ENCODE measurements around the gene CD109. TPM values are rescaled to one million over a fixed set of nuclear protein-coding genes. Genes with fewer than 3 reads are reported as not detected.
"Not testable (repeated sequence)": the region's sequence is repeated elsewhere in the genome, so short reads cannot be mapped to it uniquely, and the experiment has no call there.

CD109 gene
- total RNA-seq, 2 experiments from 2014 or later = 12.2 to 12.4 TPM

DNA sequence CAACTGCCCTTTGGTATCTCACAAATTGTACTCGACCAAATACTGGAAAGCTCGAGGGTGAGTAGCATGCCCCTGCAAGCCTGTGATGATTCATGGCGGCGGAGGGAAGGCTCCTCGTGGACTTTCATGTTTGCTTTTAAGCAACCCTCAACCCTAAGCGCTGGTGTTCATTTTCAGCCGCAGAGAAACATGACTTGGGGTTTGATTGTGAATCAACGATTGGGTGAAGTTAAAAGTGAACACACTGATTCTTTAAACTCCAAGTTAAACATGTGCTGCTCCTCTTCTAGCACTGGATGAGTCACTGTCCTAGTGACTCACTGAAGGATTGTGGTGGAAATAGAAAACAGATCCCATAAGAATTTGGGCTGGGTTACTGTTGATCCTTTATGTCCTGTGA, 8.3 kb downstream of the CD109 start:
- DNase-seq = peak; percentile 37
- peaks cover 31% of the 10 kb centered on the region for H3K27me3 Mint-ChIP-seq
- H3K36me3 Mint-ChIP-seq = peaks cover 22% of the 10 kb centered on the region
- H3K4me1 Mint-ChIP-seq = peaks cover 8% of the 10 kb centered on the region
- no peak overlapping the region for H3K4me3 Mint-ChIP-seq
- H3K27ac Mint-ChIP-seq = peak overlapping the region; percentile 15
- H3K9me3 Mint-ChIP-seq = no peaks in the 10 kb centered on the region

DNA sequence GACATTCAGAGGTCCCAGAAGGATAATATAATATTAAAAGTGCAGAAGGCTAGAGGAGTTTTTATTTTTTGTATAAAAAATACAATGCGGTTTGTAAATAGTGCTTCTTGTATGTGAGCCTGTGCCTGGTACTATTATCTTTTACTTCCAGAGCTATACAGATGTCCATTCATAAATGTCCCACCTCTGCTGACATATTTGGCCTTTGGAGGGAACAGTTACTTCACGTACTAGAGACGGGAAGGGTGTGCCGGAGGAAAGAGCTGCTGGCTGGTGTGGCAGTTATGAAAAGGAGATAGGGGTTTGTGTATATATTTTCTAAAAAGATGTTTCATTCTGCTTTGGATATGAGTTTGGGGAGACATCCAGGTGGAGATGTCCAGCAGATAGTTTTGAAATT, 8.8 kb downstream of the CD109 start:
- Mint-ChIP-seq H3K4me1 (peaks cover 5% of the 10 kb centered on the region), H3K36me3 (peaks cover 22% of the 10 kb centered on the region), H3K4me3 (no peak overlapping the region), H3K27ac (no peak overlapping the region), H3K27me3 (peaks cover 26% of the 10 kb centered on the region), H3K9me3 (no peaks in the 10 kb centered on the region)
- no peak for DNase-seq

DNA sequence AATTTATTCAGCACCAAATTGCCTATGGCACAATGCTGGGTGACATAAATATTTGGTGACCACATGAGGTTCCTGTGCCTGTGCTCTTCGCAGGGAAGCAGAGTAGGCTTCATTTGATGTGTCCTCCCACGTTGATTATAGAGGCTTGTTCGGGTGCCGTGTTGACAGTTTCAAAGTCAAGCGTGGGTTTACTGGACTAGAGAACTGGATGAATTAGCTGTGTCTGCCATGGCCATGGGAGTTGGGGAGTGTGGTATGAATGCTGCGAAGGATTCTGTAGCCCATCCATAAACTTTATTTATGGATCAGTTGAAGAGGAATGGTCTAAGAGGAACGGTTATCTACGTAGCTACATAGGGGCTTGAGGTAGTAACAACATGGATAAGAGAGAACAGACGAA, 11.0 kb downstream of the CD109 start:
- Mint-ChIP-seq H3K36me3 (peaks cover 14% of the 10 kb centered on the region), H3K4me3 (no peak overlapping the region), H3K27ac (no peak overlapping the region), H3K27me3 (peaks cover 9% of the 10 kb centered on the region), H3K9me3 (no peaks in the 10 kb centered on the region), H3K4me1 (peaks cover 5% of the 10 kb centered on the region)
- no peak for DNase-seq

DNA sequence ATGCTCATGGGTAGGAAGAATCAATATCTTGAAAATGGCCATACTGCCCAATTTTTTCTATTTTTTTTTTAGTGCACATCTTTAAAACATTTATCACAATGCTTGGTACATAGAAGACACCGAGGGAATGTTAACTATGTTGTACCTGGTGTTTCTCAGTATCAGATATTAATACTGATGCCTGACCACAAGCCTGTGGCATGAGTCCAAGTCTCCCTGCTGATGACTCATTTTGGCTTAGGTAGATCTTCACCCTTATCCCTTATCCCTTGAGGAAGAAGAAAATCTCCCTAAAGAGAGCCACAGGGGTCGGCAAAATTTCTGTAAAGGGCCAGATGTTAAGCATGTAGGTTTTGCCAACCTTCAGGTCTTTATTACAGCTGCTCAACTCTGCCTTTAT, 14.5 kb downstream of the CD109 start:
- no peak overlapping the region for H3K4me3 Mint-ChIP-seq
- H3K9me3 Mint-ChIP-seq = no peaks in the 10 kb centered on the region
- H3K4me1 Mint-ChIP-seq = peaks cover 13% of the 10 kb centered on the region
- DNase-seq = no peak
- H3K36me3 Mint-ChIP-seq = peaks cover 20% of the 10 kb centered on the region
- no peaks in the 10 kb centered on the region for H3K27me3 Mint-ChIP-seq
- no peak overlapping the region for H3K27ac Mint-ChIP-seq

DNA sequence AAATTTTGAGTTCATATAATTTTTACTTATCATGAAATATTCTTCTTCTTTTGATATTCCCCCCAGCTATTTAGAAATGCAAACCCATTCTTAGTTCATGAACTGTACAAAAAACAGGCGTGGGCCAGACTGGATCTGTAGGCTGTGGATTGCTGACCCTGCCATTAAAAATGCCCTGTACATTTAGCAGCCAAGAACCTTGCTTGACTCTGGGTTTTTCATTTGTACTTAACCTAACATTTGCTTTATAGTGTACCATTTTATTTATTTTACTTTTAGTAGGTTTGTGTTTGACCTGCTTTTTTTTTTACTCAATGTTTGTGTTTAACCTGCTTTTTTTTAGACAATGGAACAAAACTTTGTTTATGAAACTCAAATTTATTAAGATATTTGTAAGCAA, 14.9 kb downstream of the CD109 start:
- H3K36me3 Mint-ChIP-seq = peaks cover 20% of the 10 kb centered on the region
- DNase-seq = no peak
- no peak overlapping the region for H3K27ac Mint-ChIP-seq
- no peak overlapping the region for H3K4me3 Mint-ChIP-seq
- no peaks in the 10 kb centered on the region for H3K9me3 Mint-ChIP-seq
- H3K4me1 Mint-ChIP-seq = peaks cover 13% of the 10 kb centered on the region
- no peaks in the 10 kb centered on the region for H3K27me3 Mint-ChIP-seq

DNA sequence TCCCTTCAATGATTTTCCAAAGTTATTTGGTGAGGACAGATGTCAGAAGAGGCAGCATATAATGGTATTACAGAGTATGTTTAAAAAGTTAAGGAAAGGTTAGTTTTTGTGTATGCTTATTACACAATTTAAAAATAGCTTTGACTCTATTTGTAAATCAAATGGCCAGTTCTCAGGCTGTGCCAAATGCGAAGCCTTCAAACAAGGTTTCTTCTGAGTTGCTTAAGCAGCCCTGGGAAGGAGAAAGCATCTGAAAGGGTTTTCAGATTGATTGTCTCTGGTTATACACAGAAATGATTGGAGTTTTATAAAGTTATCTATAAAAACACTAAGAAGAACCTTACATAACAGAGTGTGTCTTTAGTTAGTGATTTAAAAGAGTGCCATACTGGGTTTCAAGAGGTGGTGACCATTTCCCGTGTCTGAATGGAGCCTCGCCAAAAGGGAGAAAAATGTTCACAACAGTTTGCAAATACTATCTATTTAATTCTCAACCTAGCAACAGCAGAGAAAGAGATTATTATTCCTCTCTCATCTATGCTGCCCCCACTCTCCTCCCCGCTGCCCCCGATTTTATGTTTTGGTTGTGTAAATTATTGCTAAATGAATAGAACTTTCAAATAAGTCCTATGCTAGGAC, 16.7 kb downstream of the CD109 start:
- H3K9me3 Mint-ChIP-seq = no peaks in the 10 kb centered on the region
- peaks cover 22% of the 10 kb centered on the region for H3K36me3 Mint-ChIP-seq
- H3K4me3 Mint-ChIP-seq = no peak overlapping the region

DNA sequence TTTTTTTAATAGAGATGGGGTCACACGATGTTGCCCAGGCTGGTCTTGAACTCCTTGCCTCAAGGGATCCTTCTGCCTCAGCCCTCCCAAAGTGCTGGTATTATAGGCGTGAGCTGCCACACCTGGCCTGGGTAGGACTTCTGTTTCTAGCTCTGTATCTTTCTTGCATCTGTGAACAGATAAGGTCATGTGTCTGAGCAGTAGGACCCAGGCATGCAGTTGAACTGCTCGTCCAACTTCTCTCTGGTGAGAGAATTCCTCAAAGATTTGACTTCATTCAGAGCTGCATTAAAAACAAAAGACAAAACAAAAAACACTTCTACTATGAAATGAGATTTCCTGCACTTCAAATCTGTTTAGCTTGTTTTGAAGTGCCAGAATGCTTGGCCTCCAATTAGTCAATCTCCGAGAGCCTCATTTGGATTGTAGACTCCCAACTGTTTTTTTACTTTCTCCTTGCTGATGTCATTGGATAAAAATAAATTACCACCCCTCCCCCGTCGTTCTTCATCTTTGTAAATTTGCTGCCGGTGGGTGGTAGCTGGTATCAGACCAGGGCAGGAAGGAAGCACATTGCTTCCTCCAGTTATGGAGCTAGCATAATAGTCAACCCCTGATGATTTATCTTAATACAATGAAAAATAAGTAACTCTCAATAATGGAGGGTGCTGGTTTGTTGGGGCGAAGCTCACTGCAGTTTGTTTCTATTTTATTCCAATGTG, 17.6 kb downstream of the CD109 start:
- peaks cover 22% of the 10 kb centered on the region for H3K36me3 Mint-ChIP-seq
- no peaks in the 10 kb centered on the region for H3K9me3 Mint-ChIP-seq
- H3K27me3 Mint-ChIP-seq = no peaks in the 10 kb centered on the region
- no peak overlapping the region for H3K4me3 Mint-ChIP-seq
- no peak for DNase-seq
- H3K4me1 Mint-ChIP-seq = peaks cover 13% of the 10 kb centered on the region
- H3K27ac Mint-ChIP-seq = no peak overlapping the region

More for the DNA sequence above, 16.7 kb downstream of the CD109 start:
- no peak for DNase-seq
- Mint-ChIP-seq H3K27ac (no peak overlapping the region), H3K27me3 (no peaks in the 10 kb centered on the region), H3K4me1 (peaks cover 13% of the 10 kb centered on the region)

DNA sequence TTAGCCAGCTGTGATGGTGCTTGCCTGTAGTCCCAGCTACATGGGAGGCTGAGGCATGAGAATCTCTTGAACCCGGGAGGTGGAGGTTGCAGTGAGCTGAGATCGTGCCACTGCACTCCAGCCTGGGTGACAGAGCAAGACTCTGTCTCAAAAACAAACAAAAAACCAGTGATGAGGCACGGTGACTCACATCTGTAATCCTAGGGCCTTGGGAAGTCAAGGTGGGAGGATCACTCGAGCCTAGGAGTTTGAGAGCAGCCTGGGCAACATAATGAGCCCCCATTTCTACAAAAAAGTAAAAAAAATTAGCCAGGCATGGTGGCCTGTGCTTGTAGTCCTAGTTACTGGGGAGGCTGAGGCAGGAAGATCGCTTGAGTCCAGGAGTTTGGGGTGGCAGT, 19.1 kb downstream of the CD109 start:
- H3K27me3 Mint-ChIP-seq, H3K9me3 Mint-ChIP-seq, H3K4me3 Mint-ChIP-seq, DNase-seq, H3K27ac Mint-ChIP-seq: not testable (repeated sequence)
- Mint-ChIP-seq H3K4me1 (peaks cover 13% of the 10 kb centered on the region), H3K36me3 (peaks cover 16% of the 10 kb centered on the region)

DNA sequence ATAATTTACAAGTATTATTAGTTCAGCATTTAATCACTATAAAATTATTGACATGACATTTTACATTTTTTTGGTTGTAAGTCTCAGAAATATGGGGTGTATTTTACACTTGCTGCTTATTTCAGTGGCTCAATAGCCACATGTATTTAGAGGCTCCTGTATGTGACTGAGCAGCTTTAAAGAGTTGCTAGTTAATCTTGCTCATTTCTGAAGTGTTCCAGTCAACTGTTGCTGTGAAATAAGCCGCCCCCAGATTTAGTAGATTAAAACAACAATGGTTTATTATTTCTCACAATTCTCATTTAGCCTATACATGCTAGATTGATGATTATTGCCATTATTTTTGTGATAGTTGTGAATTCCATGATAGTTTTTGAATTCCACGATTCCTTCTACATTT, 23.0 kb downstream of the CD109 start:
- no peaks in the 10 kb centered on the region for H3K9me3 Mint-ChIP-seq
- H3K4me1 Mint-ChIP-seq = peaks cover 20% of the 10 kb centered on the region
- no peak for DNase-seq

DNA sequence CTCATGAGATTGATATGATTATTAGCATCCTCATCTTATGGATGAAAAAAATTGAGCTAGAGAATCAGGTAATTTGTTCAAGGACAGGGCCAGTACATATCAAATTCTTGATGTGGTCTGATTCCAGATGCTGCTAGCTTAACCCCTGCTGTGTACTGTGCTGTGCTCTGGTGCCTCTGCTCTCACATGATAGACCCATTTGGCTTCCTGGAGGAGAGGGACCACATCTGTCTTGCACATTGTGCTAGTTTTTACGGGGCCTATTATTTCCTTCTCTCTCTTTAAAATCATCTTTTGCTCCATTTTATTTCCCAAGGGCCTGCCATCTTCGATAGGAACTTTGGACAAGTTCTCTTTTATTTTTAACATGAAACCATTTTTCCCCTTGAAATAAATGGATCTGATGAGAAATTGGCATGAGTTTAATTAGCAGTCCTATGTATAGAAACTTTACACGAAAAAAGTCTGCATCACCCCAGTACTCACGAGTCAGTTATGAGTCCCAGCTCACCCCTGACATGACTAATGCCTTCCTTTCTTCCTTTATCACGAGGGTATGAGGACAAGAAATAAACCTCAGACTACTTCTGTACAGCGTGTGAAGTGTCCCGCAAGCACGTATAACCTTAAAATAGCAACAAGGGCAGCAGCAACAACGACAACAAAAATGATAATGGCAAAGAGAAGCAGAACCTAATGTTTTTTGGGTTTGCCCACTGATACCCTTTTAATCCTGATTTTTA, 26.5 kb downstream of the CD109 start:
- Mint-ChIP-seq H3K36me3 (peaks cover 4% of the 10 kb centered on the region), H3K27ac (peak overlapping the region; percentile 51), H3K9me3 (no peaks in the 10 kb centered on the region), H3K27me3 (no peaks in the 10 kb centered on the region), H3K4me3 (no peak overlapping the region), H3K4me1 (peaks cover 22% of the 10 kb centered on the region)
- peak; percentile 17 for DNase-seq

More for the DNA sequence above, 23.0 kb downstream of the CD109 start:
- peaks cover 11% of the 10 kb centered on the region for H3K36me3 Mint-ChIP-seq
- H3K4me3 Mint-ChIP-seq = no peak overlapping the region
- H3K27ac Mint-ChIP-seq = no peak overlapping the region
- H3K27me3 Mint-ChIP-seq = no peaks in the 10 kb centered on the region

DNA sequence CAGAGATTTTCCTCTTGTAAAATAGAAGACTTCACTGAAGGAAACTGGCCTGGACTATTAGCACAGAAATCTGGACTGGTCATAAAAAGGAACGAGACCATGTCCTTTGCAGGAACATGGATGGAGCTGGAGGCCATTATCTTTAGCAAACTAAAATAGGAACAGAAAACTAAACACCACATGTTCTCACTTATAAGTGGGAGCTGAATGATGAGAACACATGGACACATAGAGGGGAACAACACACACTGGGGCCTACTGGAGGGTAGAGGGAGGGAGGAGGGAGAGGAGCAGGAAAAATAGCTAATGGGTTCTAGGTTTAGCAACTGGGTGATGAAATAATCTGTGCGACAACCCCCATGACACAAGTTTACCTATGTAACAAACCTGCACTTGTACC, 27.5 kb downstream of the CD109 start:
- not testable (repeated sequence) for H3K27me3 Mint-ChIP-seq, H3K36me3 Mint-ChIP-seq, H3K9me3 Mint-ChIP-seq, H3K4me3 Mint-ChIP-seq, DNase-seq
- Mint-ChIP-seq H3K4me1 (peaks cover 25% of the 10 kb centered on the region), H3K27ac (peak overlapping the region; percentile 36)

DNA sequence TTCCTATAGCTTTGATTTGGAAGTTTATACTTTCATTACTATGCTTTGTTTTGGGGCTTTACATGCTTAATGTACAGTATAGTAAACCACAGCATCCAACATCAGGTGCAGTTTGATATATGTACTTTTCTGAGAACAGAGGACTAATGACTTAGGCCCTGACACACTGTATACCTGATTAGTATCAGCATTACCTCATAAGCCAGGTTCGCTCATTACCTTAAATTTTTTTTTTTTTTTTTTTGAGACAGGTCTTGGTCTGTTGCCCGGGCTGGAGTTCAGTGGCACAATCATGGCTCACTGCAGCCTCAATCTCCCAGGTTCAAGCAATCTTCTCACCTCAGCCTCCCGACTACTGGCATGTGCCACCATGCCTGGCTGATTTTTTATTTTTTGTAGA, 28.4 kb downstream of the CD109 start:
- Mint-ChIP-seq H3K9me3 (no peaks in the 10 kb centered on the region), H3K4me1 (peaks cover 31% of the 10 kb centered on the region), H3K27ac (no peak overlapping the region), H3K27me3 (no peaks in the 10 kb centered on the region), H3K36me3 (peaks cover 8% of the 10 kb centered on the region), H3K4me3 (no peak overlapping the region)
- no peak for DNase-seq

DNA sequence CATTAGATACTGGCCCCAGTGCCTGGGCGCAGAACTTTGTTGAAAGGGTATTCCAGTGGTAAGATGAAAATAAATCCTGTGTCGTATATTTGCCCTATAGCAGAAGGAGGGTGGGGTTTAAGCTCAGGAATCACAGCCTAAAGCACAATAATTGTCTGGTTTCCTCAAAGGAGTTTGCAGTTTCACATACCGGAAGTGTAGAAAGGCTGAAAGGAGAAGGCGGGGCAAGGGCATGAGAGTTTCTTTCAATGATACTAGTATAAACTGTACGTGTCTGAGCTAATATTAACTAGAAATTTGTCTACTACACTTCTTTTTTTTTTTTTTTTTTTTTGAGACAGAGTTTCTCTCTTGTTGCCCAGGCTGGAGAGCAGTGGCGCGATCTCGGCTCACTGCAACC, 29.2 kb downstream of the CD109 start:
- H3K4me1 Mint-ChIP-seq = peaks cover 31% of the 10 kb centered on the region

DNA sequence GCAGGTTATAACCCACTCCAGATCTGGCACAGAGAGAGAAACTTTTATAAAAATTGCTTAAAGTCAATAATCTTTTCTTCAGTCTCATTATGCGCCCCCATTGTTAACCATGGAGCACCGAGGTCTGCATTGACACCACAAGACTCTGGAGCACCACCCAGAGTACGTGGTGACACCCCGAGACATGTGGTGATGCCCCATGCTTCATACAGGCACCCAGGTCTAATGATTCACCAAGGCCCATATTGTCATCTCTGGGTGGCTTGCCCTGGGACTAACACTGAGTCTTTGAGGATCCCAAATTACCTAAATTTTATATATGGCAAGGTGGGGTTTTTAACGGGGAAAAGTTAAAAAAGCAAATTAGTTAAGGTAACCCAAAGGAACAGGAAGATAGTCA, 31.1 kb downstream of the CD109 start:
- peak overlapping the region; percentile 45 for H3K27ac Mint-ChIP-seq
- no peaks in the 10 kb centered on the region for H3K9me3 Mint-ChIP-seq
- H3K27me3 Mint-ChIP-seq = no peaks in the 10 kb centered on the region
- DNase-seq = no peak
- H3K4me3 Mint-ChIP-seq = no peak overlapping the region
- H3K4me1 Mint-ChIP-seq = peaks cover 30% of the 10 kb centered on the region
- H3K36me3 Mint-ChIP-seq = peaks cover 10% of the 10 kb centered on the region

More for the DNA sequence above, 29.2 kb downstream of the CD109 start:
- H3K9me3 Mint-ChIP-seq, H3K36me3 Mint-ChIP-seq, H3K27ac Mint-ChIP-seq, H3K27me3 Mint-ChIP-seq: not testable (repeated sequence)
- H3K4me3 Mint-ChIP-seq = peak overlapping the region; percentile 3
- DNase-seq = peak; percentile 18

DNA sequence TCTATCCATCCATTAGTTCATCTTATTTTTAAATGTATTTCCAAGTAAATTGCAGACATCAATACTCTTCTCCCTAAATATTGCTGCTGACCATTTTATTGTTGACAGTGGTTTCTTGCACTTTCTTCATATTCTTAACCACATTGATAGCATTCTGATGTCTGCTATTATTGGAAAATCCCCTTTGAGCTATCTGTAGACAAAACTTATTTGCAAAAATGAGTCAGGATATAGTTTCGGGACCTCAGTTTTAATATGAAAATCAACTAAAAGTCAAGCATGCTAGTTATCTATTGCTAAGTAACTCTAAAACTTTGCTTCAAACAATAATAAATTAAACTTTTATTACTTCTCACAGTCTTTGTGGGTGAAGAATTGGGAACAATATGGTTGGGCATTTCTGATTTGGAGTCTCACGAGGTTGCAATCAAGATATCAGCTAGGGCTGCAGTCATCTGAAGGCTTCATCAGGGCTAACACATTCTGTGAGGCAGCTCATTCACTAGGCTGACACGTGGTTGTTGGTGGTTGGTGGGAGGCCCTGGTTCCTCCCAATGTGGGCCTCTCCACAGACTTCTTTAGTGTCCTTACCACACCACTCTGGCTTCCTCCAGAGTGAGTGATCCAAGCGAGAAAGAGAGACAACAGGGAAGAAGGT, 32.7 kb downstream of the CD109 start:
- peak; percentile 60 for DNase-seq
- Mint-ChIP-seq H3K9me3 (no peaks in the 10 kb centered on the region), H3K27ac (peak overlapping the region; percentile 76), H3K36me3 (peaks cover 8% of the 10 kb centered on the region), H3K27me3 (no peaks in the 10 kb centered on the region), H3K4me1 (peaks cover 22% of the 10 kb centered on the region), H3K4me3 (peak overlapping the region; percentile 33)
